NCI-H146 treated with DMSO at 0.1 percent for 48 hours (cell line): ENCODE data around the gene SMARCA1.

ENCODE experiments used
- DNase-seq: peaks from one replicate; lab custom pipeline; 2025; ENCODE audit not compliant: unreplicated experiment; lab: John Stamatoyannopoulos, UW

Gene SMARCA1

DNA sequence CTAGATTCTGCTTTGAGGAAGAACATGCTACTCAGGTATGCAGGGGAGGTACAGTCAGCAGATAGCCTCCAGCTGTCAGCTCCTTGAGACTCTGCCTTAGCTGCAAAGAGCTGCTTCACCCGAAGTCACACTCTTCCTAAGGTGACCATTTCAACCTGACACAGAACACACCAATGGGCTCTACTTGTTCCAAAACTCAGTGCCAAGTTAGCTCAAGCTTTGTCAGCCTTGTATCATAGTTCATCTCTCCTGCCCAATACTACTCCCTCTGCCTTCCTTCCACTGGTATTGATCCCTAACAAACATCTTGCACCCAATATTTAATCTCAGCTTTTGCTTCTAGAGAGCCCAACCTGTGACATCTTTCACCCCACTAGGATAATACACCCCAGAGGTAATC is 7.8 kb upstream of the SMARCA1 start:
- DNase-seq: no peak

DNA sequence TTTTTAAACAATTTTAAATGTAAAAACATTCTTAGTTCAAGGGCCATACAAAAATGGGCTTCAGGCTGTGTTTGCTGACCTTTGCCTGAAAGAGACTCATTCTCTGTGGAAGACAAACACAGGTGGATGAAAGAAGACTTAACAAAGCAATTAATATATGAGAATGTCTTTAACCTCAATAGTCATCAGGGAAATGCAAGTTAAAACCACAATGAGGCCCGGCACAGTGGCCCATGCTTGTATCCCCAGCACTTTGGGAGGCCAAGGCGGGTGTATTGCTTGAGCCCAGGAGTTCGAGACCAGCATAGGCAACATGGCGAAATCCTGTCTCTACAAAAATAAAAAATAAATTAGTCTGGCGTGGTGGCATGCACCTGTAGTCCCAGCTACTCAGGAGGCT is 7.1 kb upstream of the SMARCA1 start:
- DNase-seq: peak; percentile 3

- DNase-seq: no peak
Measured at GRCh38 chrX:129529685-129530281, 6.5 kb upstream of the SMARCA1 start.

DNA sequence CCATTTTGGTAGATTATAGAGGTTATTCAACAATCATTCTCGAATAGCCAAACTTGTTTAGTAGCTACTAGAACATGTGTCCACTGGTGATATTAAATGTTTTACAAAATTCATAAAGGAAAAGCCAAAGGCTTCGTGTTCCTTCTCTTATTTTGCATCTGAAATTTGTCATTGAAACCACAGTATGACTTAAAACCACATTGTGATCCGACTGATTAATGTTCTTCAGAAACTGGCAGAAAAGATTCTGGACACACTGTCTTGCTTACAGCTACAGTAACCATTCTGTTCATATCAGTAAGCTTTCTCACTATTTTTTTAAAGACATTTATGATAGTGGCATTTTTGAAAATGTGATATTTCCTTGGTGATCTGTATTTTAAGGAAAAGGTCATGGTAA is 2.6 kb upstream of the SMARCA1 start:
- DNase-seq: no peak

- peak; percentile 16 for DNase-seq
Measured at GRCh38 chrX:129525162-129525561, 1.9 kb upstream of the SMARCA1 start.

DNA sequence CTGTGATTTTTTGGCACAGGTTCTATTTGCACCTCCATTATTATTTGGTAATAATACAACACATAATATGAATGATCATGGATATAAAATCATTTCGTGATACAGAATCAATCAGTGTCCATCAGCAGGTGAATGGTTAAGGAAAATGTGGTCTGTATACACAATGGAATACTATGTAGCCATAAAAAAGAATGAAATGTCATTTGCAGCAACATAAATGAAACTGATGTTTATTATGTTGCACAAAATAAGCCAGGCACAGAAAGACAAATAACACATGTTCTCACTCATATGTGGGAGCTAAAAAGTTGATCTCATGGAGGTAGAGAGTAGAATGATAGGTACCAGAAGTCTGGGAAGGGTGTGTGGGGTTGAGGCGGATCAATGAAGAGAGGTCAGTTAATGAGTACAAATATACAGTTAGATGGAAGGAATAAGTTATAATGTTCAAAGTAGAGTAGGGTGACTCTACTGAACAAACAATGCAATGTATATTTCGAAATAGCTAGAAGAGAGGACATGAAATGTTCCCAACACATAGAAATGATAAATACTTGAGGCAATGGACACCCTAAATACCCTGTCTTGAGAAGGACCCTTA is 1.1 kb upstream of the SMARCA1 start:
- no peak for DNase-seq

- peak; percentile 30 for DNase-seq
Measured at GRCh38 chrX:129522184-129523078, 859 bp downstream of the SMARCA1 start.

GRCh38 chrX:129520151-129520550 is 3.1 kb downstream of the SMARCA1 start:
- DNase-seq: no peak

DNA sequence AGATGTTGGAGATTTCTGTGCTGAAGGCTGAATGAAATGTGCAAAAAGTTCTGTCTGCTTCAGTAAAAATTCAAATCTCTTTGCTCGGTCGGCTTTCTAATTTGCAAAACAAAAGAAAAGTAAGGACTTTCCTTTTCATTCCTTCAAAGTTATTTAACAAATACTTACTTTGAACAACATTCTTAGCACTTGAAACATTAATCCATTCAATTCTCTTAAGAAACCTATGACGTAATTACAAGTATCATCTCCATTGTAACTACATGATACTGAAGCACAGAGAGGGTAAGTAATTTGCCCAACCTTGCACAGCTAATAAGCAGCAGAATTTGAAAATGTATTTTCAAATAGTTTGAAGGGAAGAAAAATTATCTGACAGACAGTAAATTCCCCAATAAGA is 6.9 kb downstream of the SMARCA1 start:
- DNase-seq: no peak

GRCh38 chrX:129512409-129512808 is 10.9 kb downstream of the SMARCA1 start:
- DNase-seq: no peak

DNA sequence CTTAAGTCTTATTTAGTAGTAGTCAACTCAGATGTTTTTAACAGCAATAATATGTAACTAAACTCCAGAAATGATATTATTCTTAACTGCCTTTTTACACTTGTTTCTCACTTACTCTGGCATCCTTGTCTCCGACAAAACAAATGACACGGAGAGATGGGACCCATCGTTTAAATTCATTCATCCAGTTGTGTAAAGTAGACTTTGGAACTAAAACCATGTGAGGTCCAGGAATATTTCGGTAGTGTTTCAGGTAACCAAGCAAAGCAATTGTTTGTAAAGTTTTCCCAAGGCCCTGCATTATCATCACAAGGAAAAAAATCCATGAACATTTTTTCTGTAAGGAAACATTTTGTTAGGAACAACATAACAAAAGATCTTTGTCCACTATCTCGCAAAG is 11.6 kb downstream of the SMARCA1 start:
- DNase-seq: no peak

- no peak for DNase-seq
Measured at GRCh38 chrX:129510331-129510730, 13.0 kb downstream of the SMARCA1 start.

- DNase-seq: no peak
Measured at GRCh38 chrX:129497146-129497843, 26.0 kb downstream of the SMARCA1 start.

DNA sequence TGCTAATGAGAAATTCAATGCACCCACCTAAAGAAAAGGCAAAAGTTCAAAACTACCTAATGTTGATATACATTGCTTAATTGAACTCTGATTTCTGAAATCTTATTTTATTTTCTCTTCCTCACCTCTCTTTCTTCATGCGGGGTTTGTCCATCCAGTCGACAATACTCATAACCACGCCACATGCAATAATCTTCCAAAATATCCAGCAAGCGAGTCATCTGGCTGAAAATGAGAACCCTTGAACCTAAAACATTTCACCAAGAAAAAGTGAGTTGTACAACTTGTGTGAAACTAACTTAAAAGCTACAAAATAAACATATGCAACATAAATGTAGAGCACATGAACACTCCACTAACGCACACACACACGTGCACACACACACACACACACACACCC is 26.7 kb downstream of the SMARCA1 start:
- DNase-seq: no peak

DNA sequence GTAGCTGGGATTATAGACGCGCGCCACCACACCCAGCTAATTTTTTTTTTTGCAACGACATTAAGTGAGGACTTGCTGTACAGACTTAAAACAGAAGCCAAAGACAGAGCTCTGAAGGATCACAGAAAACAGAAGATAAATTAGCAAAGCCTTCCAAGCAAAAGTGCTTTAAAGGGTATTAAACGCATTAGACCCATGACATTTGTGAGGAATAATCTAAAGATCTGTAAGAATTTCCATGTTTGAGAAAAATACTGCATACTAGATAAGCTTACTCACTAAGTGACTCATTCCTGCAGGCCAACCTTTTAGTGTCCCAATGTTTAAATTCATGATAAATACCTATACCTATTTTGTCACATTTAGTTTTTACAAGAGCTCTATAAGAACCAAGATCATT is 27.4 kb downstream of the SMARCA1 start:
- no peak for DNase-seq

GRCh38 chrX:129494887-129495286 is 28.4 kb downstream of the SMARCA1 start:
- DNase-seq: no peak

- no peak for DNase-seq
Measured at GRCh38 chrX:129493643-129494042, 29.6 kb downstream of the SMARCA1 start.

DNA sequence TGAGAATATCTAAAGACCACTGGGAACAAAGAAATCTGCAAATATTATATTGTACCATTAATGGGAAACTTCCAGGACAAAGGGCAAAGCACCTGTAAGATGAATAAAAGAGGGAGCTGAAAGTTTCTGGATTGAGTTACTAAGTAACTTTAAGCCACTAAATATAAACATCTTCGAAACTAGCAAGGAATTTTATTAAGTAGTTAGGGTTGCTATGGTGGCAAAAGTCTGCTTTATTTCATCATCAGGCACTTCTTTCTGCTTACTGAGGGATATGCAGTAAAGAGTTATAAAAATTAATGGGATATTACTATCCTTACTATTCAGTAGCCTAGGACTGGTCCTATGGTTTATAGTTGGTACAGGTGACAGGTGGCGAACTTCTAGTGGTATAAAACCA is 33.0 kb downstream of the SMARCA1 start:
- DNase-seq: no peak

DNA sequence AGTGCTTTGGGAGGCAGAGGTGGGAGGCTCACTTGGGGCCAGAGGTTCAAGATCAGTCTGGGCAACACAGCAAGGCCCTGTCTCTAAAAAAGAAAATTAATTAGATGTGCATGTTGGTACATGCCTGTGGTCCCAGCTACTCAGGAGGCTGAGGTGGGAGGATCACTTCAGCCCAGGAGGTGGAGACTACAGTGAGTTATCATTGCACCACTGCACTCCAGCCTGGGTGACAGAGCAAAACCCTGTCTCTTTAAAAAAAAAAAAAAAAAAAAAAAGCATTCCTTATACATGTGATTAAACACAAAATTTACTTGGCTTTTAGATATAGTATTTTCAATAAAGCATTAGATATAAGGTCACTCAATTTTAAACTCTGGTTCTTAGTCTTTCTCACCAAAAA is 34.9 kb downstream of the SMARCA1 start:
- DNase-seq: no peak

DNA sequence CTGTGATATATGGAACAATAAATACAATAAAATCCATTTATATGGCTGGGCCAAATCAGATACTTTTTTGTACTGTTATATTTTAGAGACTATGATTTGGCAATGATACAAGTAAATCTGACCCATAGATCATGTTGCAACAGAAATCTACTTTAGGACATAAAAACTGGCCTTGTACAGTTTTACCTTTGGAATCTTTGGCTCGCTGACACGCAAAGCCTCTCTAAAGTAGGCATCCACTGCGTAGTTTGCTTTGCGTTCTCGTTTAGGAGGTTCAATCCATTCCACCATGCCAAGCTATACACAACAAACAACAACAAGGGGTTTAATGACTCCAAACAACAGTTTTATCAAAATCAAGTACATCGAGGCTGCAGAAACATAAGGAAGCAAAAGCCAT is 42.4 kb downstream of the SMARCA1 start:
- DNase-seq: no peak

- DNase-seq: no peak
Measured at GRCh38 chrX:129478516-129478915, 44.8 kb downstream of the SMARCA1 start.

- DNase-seq: no peak
Measured at GRCh38 chrX:129472116-129472515, 51.2 kb downstream of the SMARCA1 start.
